RWPE2 (cell line): ENCODE measurements around the gene ANKRD39.
A peak's percentile ranks its signal among the peaks of the same experiment; 100 is the strongest.
"Not testable (repeated sequence)": the region's sequence is repeated elsewhere in the genome, so short reads cannot be mapped to it uniquely, and the experiment has no call there.

Source experiments
- ATAC-seq: fragments of 200-7000 bp; cut with Tn5 transposase; 3 replicates; pipeline ENCODE4 v1.9.1; 2021; ENCODE audit warnings: low read depth
- DNase-seq: peaks from one replicate; pipeline ENCODE4 v3.0.0-alpha.2; 2020; ENCODE audit warnings: low spot score
- H3K27ac ChIP-seq: fragments of 450-650 bp; 2 replicates; pipeline ENCODE4 v1.5.1; 2017; ENCODE audit warnings: mild to moderate bottlenecking; ENCODE audit not compliant: poor library complexity, severe bottlenecking
- H3K27me3 ChIP-seq: fragments of 250-450 bp; sonication (Bioruptor Pico); 2 replicates; pipeline ENCODE4 v1.5.1; 2021; ENCODE audit warnings: mild to moderate bottlenecking, moderate library complexity; ENCODE audit not compliant: insufficient read depth, poor library complexity, severe bottlenecking
- H3K36me3 ChIP-seq: fragments of 250-450 bp; sonication (Bioruptor Pico); 2 replicates; pipeline ENCODE4 v1.5.1; 2020; ENCODE audit warnings: low read depth, mild to moderate bottlenecking, moderate library complexity
- H3K4me1 ChIP-seq: fragments of 250-450 bp; sonication (Bioruptor Pico); 2 replicates; pipeline ENCODE4 v1.5.1; 2021; ENCODE audit warnings: mild to moderate bottlenecking, moderate library complexity; ENCODE audit not compliant: insufficient read depth, poor library complexity, severe bottlenecking
- H3K4me3 ChIP-seq: fragments of 250-450 bp; sonication (Bioruptor Pico); 2 replicates; pipeline ENCODE4 v1.5.1; 2021; ENCODE audit warnings: mild to moderate bottlenecking, moderate library complexity; ENCODE audit not compliant: severe bottlenecking
- H3K9me3 ChIP-seq: fragments of 250-450 bp; sonication (Bioruptor Pico); 2 replicates; pipeline ENCODE4 v1.5.1; 2021; ENCODE audit warnings: mild to moderate bottlenecking, moderate library complexity; ENCODE audit not compliant: severe bottlenecking
- TF ChIP-seq, protein P1 (sequence below): fragments of 450-650 bp; IDR thresholded peaks from one replicate; pipeline ENCODE4 v1.5.1; 2017; ENCODE audit warnings: mild to moderate bottlenecking, moderate library complexity; ENCODE audit not compliant: poor library complexity, severe bottlenecking

The ANKRD39 gene

DNA sequence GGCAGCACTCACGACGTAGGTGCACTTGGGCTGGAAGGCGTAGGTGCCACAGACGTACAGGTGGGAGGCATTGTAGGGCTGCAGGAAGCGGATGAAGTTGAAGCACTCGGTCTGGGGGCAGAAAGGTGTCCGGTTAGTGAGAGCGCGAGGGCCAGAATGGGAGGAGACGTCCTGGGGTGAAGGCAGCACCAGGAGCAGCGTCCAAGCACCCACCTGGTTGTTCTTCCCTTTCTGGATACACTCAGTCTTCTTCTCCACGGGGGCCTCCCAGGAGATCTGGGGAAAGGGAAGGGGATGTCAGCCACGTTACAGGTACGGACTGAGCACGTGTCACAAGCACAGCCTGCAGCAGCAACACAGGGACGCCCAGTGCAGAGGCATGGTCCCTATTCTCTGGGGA, 7.8 kb upstream of the ANKRD39 start:
- Histone ChIP-seq H3K4me1 (no peaks in the 10 kb centered on the region), H3K4me3 (no peak overlapping the region), H3K27ac (no peak overlapping the region), H3K36me3 (peaks cover 67% of the 10 kb centered on the region), H3K9me3 (no peaks in the 10 kb centered on the region), H3K27me3 (no peaks in the 10 kb centered on the region)
- TF ChIP-seq, protein P1, sequence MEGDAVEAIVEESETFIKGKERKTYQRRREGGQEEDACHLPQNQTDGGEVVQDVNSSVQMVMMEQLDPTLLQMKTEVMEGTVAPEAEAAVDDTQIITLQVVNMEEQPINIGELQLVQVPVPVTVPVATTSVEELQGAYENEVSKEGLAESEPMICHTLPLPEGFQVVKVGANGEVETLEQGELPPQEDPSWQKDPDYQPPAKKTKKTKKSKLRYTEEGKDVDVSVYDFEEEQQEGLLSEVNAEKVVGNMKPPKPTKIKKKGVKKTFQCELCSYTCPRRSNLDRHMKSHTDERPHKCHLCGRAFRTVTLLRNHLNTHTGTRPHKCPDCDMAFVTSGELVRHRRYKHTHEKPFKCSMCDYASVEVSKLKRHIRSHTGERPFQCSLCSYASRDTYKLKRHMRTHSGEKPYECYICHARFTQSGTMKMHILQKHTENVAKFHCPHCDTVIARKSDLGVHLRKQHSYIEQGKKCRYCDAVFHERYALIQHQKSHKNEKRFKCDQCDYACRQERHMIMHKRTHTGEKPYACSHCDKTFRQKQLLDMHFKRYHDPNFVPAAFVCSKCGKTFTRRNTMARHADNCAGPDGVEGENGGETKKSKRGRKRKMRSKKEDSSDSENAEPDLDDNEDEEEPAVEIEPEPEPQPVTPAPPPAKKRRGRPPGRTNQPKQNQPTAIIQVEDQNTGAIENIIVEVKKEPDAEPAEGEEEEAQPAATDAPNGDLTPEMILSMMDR = no peak
- no peak for DNase-seq
- no peak for ATAC-seq

DNA sequence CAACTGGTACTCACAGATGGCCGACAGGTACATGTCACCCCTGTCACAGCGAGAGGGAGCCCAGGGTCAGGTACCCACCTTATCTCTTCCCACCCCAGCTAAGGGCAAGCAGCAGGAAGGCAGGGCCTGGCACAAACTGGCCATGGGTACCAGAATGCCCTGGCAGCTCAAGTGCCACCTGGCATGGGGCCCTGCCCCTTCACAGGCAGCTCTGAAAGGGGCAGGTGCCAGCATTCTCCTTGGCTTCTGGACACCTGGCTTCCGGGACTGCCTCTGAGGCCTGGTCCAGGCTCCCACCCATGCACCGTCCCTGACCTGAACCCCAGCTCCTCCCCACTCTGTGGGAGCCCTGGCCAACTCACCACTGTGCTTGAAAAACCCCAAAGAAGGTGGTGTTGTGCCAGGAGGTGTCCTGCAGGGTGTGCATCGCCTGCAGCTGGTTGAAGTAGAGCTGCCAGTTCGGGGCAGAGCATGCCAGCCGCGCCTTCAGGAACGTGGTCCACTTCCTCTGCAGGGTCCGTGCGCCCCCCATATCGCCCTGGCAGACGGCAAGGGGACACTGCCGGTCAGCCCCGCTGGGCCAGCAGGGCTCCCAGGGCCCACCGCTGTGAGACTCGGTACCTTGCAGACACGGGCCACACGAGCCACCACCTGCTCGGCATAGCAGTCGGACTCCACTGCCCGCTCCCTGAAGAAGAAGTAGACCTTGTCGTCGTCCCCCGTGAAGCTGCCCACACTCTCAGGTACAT, 6.7 kb upstream of the ANKRD39 start:
- no peak overlapping the region for H3K4me3 ChIP-seq
- H3K9me3 ChIP-seq = no peaks in the 10 kb centered on the region
- TF ChIP-seq, protein P1 = no peak
- ATAC-seq = no peak
- DNase-seq = no peak
- no peaks in the 10 kb centered on the region for H3K4me1 ChIP-seq
- no peaks in the 10 kb centered on the region for H3K27me3 ChIP-seq
- peaks cover 73% of the 10 kb centered on the region for H3K36me3 ChIP-seq
- no peak overlapping the region for H3K27ac ChIP-seq

DNA sequence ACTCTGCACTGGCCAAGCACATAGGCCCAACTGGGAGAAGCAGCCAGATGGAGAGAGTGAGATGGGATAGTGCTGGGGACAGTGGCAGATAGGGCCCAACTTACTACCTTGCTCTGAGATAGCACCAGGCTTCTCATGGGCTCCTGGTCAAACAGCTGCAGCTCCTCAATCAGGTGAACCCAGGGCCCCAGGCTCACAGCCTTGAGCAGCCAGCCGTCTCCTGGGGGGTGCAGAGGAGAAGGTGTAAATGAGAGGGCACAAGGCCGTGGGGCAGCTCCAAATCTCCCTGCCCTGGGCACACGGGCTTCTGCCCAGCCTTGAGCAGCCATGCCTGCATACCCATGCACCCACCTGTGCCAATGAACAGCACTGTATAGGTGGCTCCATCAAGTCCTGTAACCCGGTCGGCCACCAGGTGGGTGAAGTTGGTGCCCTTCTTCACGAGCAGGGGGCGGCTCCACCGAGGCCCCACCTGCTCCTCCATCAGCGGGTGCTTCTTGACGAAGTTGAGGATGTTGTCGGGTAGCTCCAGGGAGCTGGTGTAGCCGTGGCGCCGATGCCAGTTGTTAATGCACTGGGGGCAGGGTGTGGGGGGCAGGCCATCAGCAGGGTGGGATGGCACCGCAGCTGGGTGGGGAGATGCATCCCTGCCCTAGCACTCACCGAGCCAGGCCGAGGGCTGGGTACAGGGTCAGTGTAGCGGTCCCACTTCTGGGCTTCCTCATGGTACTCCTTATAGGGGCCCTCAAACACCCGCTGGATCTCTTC, 5.9 kb upstream of the ANKRD39 start:
- TF ChIP-seq, protein P1 = no peak
- DNase-seq (peak; percentile 54), ATAC-seq (no peak)
- Histone ChIP-seq H3K4me3 (no peak overlapping the region), H3K36me3 (peaks cover 73% of the 10 kb centered on the region), H3K27me3 (no peaks in the 10 kb centered on the region), H3K27ac (no peak overlapping the region), H3K4me1 (no peaks in the 10 kb centered on the region), H3K9me3 (no peaks in the 10 kb centered on the region)

DNA sequence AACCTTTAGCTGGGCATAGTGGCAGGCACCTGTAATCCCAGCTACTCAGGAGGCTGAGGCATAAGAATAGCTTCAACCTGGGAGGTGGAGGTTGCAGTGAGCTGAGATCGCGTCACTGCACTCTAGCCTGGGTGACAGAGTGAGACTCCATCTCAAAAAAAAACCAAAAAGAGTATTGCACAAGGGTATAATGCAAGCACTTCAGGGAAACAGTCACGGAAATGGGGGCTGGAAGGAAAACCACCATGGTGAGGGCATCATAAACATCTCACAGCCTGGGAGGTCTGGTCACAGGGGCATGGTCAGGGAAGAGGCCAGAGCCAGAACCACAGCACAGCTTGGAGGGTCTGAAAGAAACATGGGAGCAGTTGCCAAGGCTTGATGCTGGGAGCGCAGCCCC, 5.2 kb upstream of the ANKRD39 start:
- DNase-seq, H3K27ac ChIP-seq, H3K27me3 ChIP-seq, H3K4me3 ChIP-seq, H3K9me3 ChIP-seq, ATAC-seq, H3K4me1 ChIP-seq: not testable (repeated sequence)
- H3K36me3 ChIP-seq = peaks cover 73% of the 10 kb centered on the region

DNA sequence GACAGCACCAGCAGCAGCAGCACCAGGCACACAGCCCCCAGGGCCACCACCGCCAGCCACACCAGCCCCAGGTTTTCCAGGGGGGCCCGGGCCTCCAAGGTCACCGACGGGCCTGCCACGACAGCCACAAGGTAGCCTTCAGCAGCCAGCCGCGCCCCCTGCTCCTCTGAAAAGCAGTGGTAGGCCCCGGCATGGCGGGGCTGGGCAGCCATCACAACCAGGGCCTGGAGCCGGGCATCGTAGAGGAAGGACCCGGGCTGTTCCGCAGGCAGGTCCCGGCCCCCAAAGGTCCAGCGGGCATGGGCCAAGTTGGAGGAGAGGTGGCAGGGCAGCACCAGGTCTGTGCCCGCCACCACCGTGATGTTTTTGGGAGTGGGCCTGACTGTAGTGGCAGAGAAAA, 3.3 kb upstream of the ANKRD39 start:
- Histone ChIP-seq H3K4me3 (no peak overlapping the region), H3K9me3 (no peaks in the 10 kb centered on the region), H3K27me3 (no peaks in the 10 kb centered on the region), H3K27ac (no peak overlapping the region), H3K4me1 (no peaks in the 10 kb centered on the region), H3K36me3 (peaks cover 57% of the 10 kb centered on the region)
- peak; percentile 47 for DNase-seq
- ATAC-seq = no peak
- TF ChIP-seq, protein P1 = no peak
